Measurements from ENCODE around the gene ATP8B4.

ATP8B4 gene

DNA sequence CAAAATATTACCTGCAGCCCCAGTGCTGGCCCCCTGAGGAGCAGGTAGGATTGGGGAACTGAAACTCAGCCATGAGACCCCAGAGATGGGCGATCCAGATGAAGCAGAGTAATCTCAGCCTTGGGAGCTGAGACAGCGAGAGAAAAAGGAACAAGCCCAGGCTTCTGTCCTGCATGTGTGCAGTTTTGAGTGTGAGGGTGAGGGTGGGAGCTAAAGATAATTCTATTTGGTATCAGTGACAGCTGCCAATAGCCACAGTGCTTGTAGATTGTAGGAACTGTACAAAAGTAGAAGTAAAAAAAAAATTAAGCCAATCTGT, 5.9 kb downstream of the ATP8B4 start:
- no peak overlapping the region for H3K27ac ChIP-seq
- TF ChIP-seq, protein P1, sequence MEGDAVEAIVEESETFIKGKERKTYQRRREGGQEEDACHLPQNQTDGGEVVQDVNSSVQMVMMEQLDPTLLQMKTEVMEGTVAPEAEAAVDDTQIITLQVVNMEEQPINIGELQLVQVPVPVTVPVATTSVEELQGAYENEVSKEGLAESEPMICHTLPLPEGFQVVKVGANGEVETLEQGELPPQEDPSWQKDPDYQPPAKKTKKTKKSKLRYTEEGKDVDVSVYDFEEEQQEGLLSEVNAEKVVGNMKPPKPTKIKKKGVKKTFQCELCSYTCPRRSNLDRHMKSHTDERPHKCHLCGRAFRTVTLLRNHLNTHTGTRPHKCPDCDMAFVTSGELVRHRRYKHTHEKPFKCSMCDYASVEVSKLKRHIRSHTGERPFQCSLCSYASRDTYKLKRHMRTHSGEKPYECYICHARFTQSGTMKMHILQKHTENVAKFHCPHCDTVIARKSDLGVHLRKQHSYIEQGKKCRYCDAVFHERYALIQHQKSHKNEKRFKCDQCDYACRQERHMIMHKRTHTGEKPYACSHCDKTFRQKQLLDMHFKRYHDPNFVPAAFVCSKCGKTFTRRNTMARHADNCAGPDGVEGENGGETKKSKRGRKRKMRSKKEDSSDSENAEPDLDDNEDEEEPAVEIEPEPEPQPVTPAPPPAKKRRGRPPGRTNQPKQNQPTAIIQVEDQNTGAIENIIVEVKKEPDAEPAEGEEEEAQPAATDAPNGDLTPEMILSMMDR (conservative IDR thresholded peaks at IDR 0.05): no peak

DNA sequence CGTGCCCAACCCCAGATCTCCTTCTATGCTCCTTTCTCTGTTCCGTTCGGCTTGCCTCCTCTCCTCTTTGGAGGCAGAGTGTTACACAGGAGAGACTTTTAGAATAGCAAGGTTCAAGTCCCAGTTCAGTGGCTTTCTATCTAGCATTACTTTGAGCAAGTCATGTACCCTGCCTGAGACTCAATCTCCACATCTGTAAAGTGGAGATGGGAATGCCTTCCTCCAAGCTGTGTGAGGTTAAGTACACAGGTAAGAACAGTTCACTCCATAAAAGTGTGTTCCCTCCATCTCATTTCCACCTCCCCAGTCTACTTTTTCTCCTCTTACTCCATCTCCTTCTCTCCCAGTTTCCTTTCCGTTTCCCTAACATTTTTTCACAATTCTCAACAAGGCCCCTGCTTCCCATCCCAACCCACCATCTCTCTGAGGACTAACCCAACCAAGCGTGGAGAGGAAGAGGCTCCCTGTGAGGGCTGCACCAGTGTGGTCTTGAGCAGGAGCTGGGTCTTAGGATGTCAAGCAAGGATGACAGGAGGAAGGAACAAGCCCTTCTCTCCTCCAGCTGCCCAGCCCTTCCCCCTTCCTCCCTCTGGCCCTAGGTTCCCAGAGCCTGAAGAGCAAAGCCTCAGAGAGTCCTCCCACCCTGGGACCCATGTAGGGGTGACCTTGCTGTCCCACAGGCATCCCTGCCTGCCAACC, 6.4 kb downstream of the ATP8B4 start:
- H3K27ac ChIP-seq: no peak overlapping the region
- TF ChIP-seq, protein P1 (conservative IDR thresholded peaks at IDR 0.05): no peak

DNA sequence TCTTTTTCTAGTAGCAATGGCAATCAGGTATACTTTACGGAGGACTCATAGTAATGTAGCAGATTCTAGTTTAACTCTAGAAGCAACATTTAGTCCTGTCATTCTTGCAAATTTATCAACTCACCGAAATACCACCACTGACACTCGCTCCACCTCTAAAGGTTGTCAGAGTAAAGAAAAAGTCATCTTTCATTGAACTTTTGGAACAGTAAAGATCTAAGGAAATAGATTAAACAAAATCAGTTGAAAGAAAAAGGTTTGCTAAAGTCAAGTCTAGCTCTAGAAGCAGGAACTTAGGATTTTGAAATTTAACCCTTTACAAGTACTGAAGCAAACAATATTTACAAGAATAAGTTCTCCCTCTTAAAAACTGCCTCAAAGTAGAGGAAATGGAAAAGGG, 8.7 kb downstream of the ATP8B4 start:
- H3K27ac ChIP-seq: no peak overlapping the region
- TF ChIP-seq, protein P1 (conservative IDR thresholded peaks at IDR 0.05): no peak

DNA sequence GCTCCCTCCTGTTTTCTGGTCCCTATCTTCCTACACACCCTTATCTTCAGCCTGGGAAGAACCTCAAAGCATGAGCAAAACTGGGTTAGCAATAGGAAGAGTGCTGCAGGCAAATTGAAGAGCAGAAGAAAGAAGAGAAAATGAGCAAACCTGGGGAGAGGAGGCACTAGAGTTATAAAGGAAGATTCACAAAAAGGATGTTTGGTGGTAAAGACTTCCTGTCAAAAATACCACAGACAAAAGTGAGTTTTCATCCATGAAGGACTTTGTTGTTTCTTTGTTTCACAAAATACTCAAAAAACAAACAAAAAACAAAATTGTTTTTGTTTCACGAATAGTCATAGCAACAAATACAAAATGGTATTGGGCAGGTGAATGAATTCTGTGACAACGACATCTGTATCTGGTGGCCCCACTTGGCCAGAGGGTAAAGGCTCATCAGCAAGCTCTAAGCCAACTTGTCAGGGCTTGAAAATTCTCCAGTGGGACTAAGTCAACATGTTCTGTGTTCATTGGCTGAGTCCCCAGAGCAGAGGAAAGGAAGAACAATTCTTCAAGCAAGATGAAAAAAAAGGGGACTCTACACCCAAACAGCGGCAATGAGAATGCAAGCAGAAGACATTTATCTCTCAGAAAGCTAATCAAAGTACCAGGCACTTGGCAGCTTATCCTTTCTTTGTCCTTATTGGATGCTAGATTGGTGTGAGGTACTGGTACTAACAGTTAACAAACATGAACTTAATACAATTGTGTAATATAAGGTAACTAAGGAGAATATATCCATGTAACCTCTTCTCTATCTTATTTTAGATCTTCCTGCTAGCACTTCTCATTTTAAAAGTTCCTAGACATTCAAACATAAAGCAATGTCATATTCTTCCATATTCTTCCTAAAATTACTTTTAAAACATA, 9.7 kb downstream of the ATP8B4 start:
- TF ChIP-seq, protein P1 (conservative IDR thresholded peaks at IDR 0.05): no peak
- H3K27ac ChIP-seq: no peak overlapping the region

DNA sequence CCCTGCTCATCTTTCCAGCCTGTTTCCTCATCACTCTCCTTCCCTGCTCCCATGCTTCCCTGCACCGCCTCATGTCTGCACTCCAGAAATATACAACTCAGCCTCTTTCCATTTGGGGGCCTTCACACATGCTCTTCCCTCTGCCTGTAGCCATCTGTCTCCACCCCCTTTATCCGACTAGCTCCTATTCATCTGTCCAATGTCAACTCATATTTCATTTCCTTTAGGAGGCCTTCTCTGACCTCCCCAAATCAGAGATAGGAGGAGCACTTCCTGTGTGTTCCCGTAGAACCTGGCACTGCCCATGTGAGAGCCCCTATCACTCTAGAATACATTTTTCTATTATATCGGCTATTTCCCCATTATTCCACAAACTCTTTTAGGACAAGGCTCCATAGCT, 10.6 kb downstream of the ATP8B4 start:
- H3K27ac ChIP-seq: no peak overlapping the region
- TF ChIP-seq, protein P1 (conservative IDR thresholded peaks at IDR 0.05): no peak

DNA sequence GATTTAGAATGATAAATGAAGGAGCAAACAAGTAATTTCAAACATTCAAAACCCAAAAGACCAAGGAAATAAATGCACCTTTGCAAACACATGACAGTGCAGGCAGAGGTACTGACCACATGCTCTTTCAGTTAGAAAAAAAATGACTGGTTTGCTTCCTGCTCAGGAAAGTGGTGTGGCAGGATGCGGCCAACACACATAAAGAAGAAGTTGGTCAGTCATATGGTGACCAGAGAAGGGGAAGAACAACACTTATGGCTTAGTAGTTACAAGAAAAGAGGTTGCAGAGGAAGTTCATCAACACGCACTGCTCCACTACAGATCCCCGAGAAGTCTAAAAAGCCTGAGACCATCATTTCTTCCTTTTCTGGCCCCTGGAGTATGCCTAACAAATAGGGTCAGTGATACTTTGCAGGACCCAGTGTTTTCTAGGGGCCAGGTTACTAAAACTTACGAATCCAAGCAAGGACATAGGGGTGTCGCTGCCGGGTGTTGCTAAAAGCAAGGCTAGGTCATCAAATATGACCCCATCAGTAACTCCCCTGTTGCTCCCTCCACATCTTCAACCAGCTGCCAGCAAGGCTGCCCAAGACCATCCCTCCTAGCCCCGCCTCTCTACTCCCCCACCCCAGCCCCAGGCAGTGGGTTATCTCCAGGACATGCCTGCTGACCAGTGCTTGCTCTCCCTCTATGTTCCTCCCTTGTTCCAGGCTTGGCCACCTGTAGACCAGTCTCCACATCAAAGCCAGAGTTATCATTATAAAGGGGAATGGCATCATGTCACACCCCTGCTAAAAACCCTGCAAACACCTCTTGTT, 11.2 kb downstream of the ATP8B4 start:
- no peak overlapping the region for H3K27ac ChIP-seq
- TF ChIP-seq, protein P1 (conservative IDR thresholded peaks at IDR 0.05): no peak

DNA sequence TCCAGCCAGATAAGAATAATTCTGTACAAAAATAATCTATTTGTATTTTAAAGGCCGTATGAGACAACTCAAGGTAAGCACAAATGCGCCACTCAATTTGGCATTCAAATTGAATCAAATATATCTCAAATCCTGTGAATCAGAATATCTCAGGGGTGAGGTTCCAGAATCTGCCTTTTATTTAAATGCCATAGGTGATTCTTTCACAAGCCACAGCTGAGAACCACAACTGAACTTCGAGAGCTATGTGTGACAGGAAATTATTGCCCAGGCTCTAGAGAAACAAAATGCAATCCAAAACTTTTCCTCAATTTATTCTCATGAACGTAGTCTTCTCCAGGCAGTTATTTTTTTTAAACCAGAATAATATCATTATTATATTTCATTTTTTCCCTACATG, 11.9 kb downstream of the ATP8B4 start:
- TF ChIP-seq, protein P1 (conservative IDR thresholded peaks at IDR 0.05): no peak
- H3K27ac ChIP-seq: no peak overlapping the region

All from VCaP (cell line).